Measurements from ENCODE around the gene KLRF1.
"Not testable (repeated sequence)": the region's sequence is repeated elsewhere in the genome, so short reads cannot be mapped to it uniquely, and the experiment has no call there.

Gene KLRF1

DNA sequence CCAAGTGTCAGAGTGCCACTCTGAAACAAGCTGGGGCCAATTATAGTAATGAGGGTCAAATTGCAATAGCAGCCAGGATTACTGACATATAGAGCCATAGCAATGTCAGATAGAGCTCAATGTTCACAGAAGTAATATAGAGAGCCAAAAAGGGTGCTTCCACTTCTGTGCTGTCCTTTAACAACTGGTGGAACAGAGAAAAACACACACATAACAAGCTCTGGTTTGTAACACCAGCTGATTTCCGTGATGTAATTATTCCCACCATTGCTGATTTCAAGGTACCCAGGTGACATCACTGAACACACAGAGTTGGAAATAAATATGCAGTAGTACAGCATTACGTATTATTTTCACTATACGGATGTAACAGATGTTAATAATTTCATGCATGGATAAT, 44.9 kb downstream of the KLRF1 start:
- no peak for DNase-seq

DNA sequence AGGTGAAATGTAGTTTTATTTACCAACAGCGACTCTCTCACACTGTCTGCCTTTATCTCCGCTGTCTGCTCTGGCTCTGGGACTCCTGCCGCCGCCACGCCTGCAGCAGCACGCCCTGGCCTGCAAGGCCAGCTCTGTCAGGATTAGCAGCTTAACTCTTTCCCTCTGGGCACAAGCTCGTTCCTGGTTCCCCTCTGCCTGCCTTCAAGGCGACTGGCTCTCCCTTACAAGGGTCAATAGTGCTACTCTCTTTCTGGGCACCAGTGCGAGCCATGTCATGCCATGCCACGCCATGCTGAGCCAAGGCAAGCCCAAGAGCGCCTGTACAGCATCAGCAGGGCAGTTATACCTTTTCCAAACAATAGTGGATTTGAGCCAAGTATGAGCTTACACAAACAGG, 45.5 kb downstream of the KLRF1 start:
- DNase-seq, result no peak

DNA sequence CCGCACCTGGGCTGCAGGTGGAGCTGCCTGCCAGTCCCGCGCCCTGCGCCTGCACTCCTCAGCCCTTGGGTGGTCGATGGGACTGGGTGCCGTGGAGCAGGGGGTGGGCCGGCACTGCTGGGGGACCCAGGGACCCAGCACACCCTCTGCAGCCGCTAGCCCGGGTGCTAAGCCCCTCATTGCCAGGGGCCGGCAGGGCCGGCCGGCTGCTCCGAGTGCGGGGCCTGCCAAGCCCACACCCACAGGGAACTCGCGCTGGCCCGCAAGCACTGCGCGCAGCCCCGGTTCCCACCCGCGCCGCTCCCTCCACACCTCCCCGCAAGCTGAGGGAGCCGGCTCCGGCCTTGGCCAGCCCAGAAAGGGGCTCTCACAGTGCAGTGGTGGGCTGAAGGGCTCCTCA, 48.8 kb downstream of the KLRF1 start:
- not testable (repeated sequence) for DNase-seq

DNA sequence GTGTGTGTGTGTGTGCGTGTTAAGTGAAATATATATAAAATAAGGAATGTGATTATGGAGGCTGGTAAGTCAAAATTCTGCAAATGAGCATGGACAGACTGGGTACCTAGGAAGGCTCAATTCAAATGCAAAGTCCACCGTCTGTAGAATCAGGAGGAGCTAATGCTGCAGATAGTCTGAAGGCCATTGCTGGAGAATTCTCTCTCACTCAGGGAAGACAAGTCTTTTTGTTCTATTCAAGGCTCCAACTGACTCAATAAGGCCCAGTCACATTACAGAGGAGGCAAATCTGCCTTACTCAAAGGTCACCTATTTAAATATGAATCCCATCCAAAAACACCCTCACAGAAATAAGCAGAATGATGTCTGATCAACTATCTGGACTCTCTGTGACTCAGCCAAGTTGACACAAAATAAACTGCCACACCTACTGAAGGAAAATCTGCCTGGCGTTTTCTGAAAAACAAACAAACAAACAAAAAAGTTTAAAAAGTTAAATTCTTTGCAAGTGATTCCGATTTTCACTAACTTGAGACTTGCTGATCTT, 53.3 kb downstream of the KLRF1 start:
- DNase-seq, result no peak

DNA sequence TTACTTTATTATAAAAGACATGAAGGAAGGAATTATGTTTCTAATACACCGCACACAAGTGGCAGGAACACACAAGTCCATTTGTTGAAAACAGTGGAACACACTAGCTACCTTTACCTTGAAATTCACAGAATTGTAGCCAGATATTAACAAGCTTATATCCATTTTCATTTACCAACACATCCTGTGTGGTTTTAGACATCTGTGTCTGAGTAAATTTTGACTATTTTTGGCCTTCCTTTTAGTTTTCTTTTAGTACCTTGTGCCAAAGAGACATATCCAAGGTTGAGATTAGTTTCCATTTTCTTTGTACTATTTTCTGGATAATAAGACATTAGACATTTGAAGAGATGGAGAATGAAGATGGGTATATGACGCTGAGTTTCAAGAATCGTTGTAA, 54.0 kb downstream of the KLRF1 start, which contains the start of gene KLRF2:
TSS of gene KLRF2 (plus strand) at position 244 of the 400 bp plus-strand sequence. CDS start at position 351, 107 bp downstream.
- no peak for DNase-seq

DNA sequence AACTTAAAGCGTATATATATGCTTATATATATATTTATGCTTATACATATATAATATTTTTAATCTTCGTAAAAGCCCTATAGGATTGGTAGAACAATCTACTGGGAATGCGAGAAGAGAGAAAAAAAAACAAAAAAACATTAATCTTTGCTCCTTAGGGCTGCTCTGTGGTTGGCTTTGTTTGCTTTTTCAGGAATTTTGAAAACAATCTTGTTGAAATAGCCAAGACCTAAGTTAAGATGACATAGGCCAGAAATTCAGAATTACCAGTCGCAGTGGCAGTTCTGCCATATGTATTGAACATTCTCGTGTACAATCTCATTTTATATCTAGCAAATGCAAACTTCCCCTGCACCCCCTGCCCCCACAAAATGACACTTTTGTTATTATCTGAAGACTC, 54.7 kb downstream of the KLRF1 start:
- DNase-seq, result no peak

DNA sequence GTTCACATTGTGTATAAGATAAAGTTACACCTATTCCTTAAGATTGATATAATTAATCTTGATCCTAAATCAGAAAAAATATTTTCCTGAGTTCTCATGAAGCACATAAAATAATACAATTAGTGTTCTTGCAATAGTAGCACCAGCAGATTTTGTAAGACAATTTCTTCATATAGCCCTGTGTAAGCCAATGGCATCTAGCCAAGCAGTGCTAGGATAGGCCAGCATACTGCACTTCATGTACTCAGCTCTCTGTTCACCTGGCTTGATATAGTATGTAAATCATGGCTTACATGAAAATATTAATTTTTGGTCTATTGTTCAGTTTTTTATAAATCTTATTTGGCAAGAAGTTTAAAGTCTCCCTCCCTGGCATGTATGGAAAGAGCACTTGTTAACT, 55.9 kb downstream of the KLRF1 start:
- DNase-seq, result no peak

DNA sequence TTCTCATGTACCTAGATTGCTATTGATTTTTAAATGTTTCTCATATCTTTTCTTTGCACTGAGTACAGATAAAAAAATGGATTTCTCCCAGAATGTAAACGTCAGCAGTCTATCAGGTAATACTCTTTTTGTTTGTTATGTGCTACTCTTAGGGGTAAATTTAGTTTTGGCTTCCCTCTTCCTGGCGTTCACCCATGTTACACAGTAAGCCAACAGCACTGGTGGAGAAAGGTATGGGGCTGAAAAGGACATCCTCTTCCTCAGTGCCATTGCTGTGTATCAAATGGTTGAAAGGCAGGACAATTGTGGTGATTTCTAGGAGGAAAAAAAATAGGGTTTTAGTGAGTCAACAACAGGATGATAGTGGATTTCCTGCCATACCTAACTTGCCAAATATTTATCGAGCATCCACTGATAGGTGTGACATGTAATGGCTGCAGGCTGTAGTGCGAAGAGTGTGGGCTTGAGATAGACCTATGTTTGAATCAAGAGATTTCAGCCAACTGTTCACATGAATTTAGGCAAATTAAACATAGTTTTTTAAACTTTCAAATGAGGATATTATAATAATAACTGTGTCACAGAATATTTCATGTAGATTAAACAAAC, 61.5 kb downstream of the KLRF1 start:
- DNase-seq, result no peak
